NCI-H2196 (cell line): ENCODE results near the gene STH.
"Not testable (repeated sequence)": the region's sequence is repeated elsewhere in the genome, so short reads cannot be mapped to it uniquely, and the experiment has no call there.

ENCODE experiments used
- DNase-seq: peaks from one replicate; lab custom pipeline; 2025; ENCODE audit not compliant: unreplicated experiment; lab: John Stamatoyannopoulos, UW

STH gene

GRCh38 chr17:45998987-45999899 lies at the start of gene STH:
STH (plus strand) TSS chr17:45999250; CDS start chr17:45999280, 30 bp downstream.
- DNase-seq, result no peak

GRCh38 chr17:45949755-45950320 lies 49.2 kb upstream of the STH start:
- DNase-seq, result no peak

GRCh38 chr17:45950888-45951287 lies 48.2 kb upstream of the STH start:
- DNase-seq, result no peak

GRCh38 chr17:45951403-45951802 lies 47.6 kb upstream of the STH start:
- DNase-seq, result no peak

- DNase-seq, result no peak
Measured at GRCh38 chr17:45951941-45952340, 47.1 kb upstream of the STH start.

- no peak for DNase-seq
Measured at GRCh38 chr17:45952814-45953320, 46.2 kb upstream of the STH start.

- no peak for DNase-seq
Measured at GRCh38 chr17:45953561-45953960, 45.5 kb upstream of the STH start.

- no peak for DNase-seq
Measured at GRCh38 chr17:45954914-45955313, 44.1 kb upstream of the STH start.

GRCh38 chr17:45955326-45955725 lies 43.7 kb upstream of the STH start:
- DNase-seq, result no peak

- no peak for DNase-seq
Measured at GRCh38 chr17:45956090-45956489, 43.0 kb upstream of the STH start.

GRCh38 chr17:45956746-45957145 lies 42.3 kb upstream of the STH start:
- DNase-seq, result not testable (repeated sequence)

- no peak for DNase-seq
Measured at GRCh38 chr17:45958307-45958706, 40.7 kb upstream of the STH start.

- no peak for DNase-seq
Measured at GRCh38 chr17:45958994-45959665, 39.9 kb upstream of the STH start.

- DNase-seq, result no peak
Measured at GRCh38 chr17:45960311-45960710, 38.7 kb upstream of the STH start.

GRCh38 chr17:45961206-45961605 lies 37.8 kb upstream of the STH start:
- no peak for DNase-seq

GRCh38 chr17:45962221-45962972 lies 36.7 kb upstream of the STH start:
- DNase-seq, result no peak

- DNase-seq, result no peak
Measured at GRCh38 chr17:45963283-45963682, 35.8 kb upstream of the STH start.

- no peak for DNase-seq
Measured at GRCh38 chr17:45963889-45964288, 35.2 kb upstream of the STH start.

- DNase-seq, result no peak
Measured at GRCh38 chr17:45964634-45965033, 34.4 kb upstream of the STH start.

GRCh38 chr17:45965812-45966211 lies 33.2 kb upstream of the STH start:
- no peak for DNase-seq
